ENCODE data around the gene GNAI3. TPM values are rescaled to one million over a fixed set of nuclear protein-coding genes. Genes with fewer than 3 reads are reported as not detected.

The GNAI3 gene
- total and polyA plus RNA-seq, 2 donors (not counting 1 experiment from before 2014, with no cell fraction given) = 11.4 to 14.4 TPM

GRCh38 chr1:109534307-109534858 is 14.0 kb upstream of the GNAI3 start:
- Histone ChIP-seq H3K9ac (ENCODE audit: insufficient read depth, low read length) (no peak overlapping the region), H3K9me3 (ENCODE audit: control insufficient read depth, insufficient read depth, low read depth, low read length) (no peaks in the 10 kb centered on the region), H3K4me3 (replicated peaks in 1 of 4; ENCODE audit: control extremely low read depth in 1 of 4, insufficient read depth in 1 of 4, low read depth in 3 of 4, low read length in 4 of 4) (no peak overlapping the region), H3K27me3 (ENCODE audit: control insufficient read depth, insufficient read depth, low read length) (peaks cover 13% of the 10 kb centered on the region), H3K36me3 (ENCODE audit: control insufficient read depth, insufficient read depth, low read length) (no peaks in the 10 kb centered on the region), H3K27ac (ENCODE audit: insufficient read depth, low read length) (no peak overlapping the region), H4K20me1 (ENCODE audit: control insufficient read depth, extremely low read depth, insufficient read depth, low read length) (no peaks in the 10 kb centered on the region), H3K4me1 (ENCODE audit: control insufficient read depth, extremely low read depth, insufficient read depth, low read length) (peaks cover 2% of the 10 kb centered on the region), H3K79me2 (ENCODE audit: control insufficient read depth, insufficient read depth, low read length) (no peaks in the 10 kb centered on the region), H3K4me2 (ENCODE audit: extremely low read depth, insufficient read depth, low read length) (no peak overlapping the region), H2AFZ (ENCODE audit: low read length) (no peak overlapping the region)
- no peak for TF ChIP-seq CTCF (conservative IDR thresholded peaks at IDR 0.05 in 1 of 2, IDR thresholded peaks at IDR 0.05 in 1 of 2; ENCODE audit: low read depth in 1 of 2, low read length in 2 of 2)
- no peak for TF ChIP-seq EZH2 (IDR thresholded peaks at IDR 0.05; ENCODE audit: low read length, missing control alignments)
- no peak for DNase-seq (ENCODE audit: low read depth in 2 of 2)

DNA sequence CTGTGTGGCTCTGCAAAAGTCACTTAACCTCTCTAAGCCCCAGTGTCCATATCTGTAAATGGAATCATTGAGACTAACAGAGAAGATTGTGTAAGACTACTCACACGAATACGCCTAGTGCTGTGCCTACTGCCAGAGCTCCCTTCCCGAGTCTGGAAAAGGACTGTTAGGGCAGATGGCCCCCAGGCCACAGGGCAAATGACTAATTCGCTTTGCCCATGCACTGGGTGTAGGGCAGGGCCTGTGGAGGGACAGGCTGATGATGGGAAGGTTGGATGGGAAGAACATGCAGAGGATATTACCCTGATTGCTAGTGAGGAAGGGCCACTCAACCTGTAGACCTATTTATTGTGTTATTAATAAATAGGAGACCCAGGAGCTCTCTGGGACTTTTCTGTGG is 12.9 kb upstream of the GNAI3 start:
- Histone ChIP-seq H4K20me1 (ENCODE audit: control insufficient read depth, extremely low read depth, insufficient read depth, low read length) (no peaks in the 10 kb centered on the region), H3K9me3 (ENCODE audit: control insufficient read depth, insufficient read depth, low read depth, low read length) (no peaks in the 10 kb centered on the region), H3K79me2 (ENCODE audit: control insufficient read depth, insufficient read depth, low read length) (no peaks in the 10 kb centered on the region), H3K36me3 (ENCODE audit: control insufficient read depth, insufficient read depth, low read length) (no peaks in the 10 kb centered on the region), H3K4me1 (ENCODE audit: control insufficient read depth, extremely low read depth, insufficient read depth, low read length) (peaks cover 2% of the 10 kb centered on the region), H3K4me3 (replicated peaks in 1 of 4; ENCODE audit: control extremely low read depth in 1 of 4, insufficient read depth in 1 of 4, low read depth in 3 of 4, low read length in 4 of 4) (no peak overlapping the region), H2AFZ (ENCODE audit: low read length) (no peak overlapping the region), H3K27ac (ENCODE audit: insufficient read depth, low read length) (no peak overlapping the region), H3K27me3 (ENCODE audit: control insufficient read depth, insufficient read depth, low read length) (peaks cover 23% of the 10 kb centered on the region), H3K4me2 (ENCODE audit: extremely low read depth, insufficient read depth, low read length) (no peak overlapping the region), H3K9ac (ENCODE audit: insufficient read depth, low read length) (no peak overlapping the region)
- TF ChIP-seq CTCF (conservative IDR thresholded peaks at IDR 0.05 in 1 of 2, IDR thresholded peaks at IDR 0.05 in 1 of 2; ENCODE audit: low read depth in 1 of 2, low read length in 2 of 2) = no peak
- no peak for TF ChIP-seq EZH2 (IDR thresholded peaks at IDR 0.05; ENCODE audit: low read length, missing control alignments)
- no peak for DNase-seq (ENCODE audit: low read depth in 2 of 2)

DNA sequence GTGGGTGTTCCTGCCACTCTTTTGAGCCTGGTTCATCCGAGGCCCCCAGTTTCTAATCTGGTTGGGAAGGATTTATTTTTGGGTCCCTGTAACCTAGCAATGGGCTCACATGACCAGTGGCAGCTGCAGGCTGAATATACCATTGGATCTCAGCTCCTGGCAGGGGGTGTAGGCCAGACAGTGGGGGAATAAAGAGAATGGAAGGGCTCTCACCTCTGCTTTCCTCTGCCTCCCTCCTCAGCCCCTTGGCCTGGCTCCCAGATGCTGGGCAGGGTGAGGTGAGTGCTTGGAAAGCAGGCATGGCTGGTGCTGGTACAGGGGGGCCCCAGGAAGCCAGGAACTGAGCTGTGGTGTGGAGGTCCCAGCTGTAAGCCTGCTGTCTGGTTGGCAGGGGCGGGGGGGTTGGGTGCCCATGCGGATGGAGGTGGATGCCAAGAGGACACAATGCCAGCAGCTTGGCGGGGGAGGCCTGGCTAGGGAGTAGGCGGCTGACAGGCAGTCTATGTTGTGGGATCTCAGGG is 12.4 kb upstream of the GNAI3 start:
- no peak overlapping the region for H2AFZ ChIP-seq (ENCODE audit: low read length)
- DNase-seq (ENCODE audit: low read depth in 2 of 2) = no peak

More for the DNA sequence above, 12.4 kb upstream of the GNAI3 start:
- Histone ChIP-seq H3K27me3 (ENCODE audit: control insufficient read depth, insufficient read depth, low read length) (peaks cover 27% of the 10 kb centered on the region), H3K9me3 (ENCODE audit: control insufficient read depth, insufficient read depth, low read depth, low read length) (no peaks in the 10 kb centered on the region), H3K4me2 (ENCODE audit: extremely low read depth, insufficient read depth, low read length) (no peak overlapping the region), H3K27ac (ENCODE audit: insufficient read depth, low read length) (no peak overlapping the region), H3K4me3 (replicated peaks in 1 of 4; ENCODE audit: control extremely low read depth in 1 of 4, insufficient read depth in 1 of 4, low read depth in 3 of 4, low read length in 4 of 4) (no peak overlapping the region), H3K4me1 (ENCODE audit: control insufficient read depth, extremely low read depth, insufficient read depth, low read length) (peaks cover 2% of the 10 kb centered on the region), H3K36me3 (ENCODE audit: control insufficient read depth, insufficient read depth, low read length) (no peaks in the 10 kb centered on the region), H4K20me1 (ENCODE audit: control insufficient read depth, extremely low read depth, insufficient read depth, low read length) (no peaks in the 10 kb centered on the region), H3K9ac (ENCODE audit: insufficient read depth, low read length) (no peak overlapping the region), H3K79me2 (ENCODE audit: control insufficient read depth, insufficient read depth, low read length) (no peaks in the 10 kb centered on the region)
- TF ChIP-seq EZH2 (IDR thresholded peaks at IDR 0.05; ENCODE audit: low read length, missing control alignments) (no peak), CTCF (conservative IDR thresholded peaks at IDR 0.05 in 1 of 2, IDR thresholded peaks at IDR 0.05 in 1 of 2; ENCODE audit: low read depth in 1 of 2, low read length in 2 of 2) (no peak)
